Liver (tissue), 9 donors: ENCODE results near the gene PSMB11. TPM values are rescaled to one million over a fixed set of nuclear protein-coding genes. Genes with fewer than 3 reads are reported as not detected.
"Not testable (repeated sequence)": the region's sequence is repeated elsewhere in the genome, so short reads cannot be mapped to it uniquely, and the experiment has no call there.

ENCODE experiments used
- DNase-seq: peaks from one replicate; pipeline ENCODE4 v3.0.0-alpha.2; 2017; ENCODE audit warnings: low spot score
- H3K27ac ChIP-seq, 2 donors: one replicate each; pipeline ENCODE4 v1.7.0; 2013; ENCODE audit warnings: inconsistent platforms in 2 of 2, low read length in 2 of 2, control low read depth in 1 of 2, low read depth in 1 of 2, mild to moderate bottlenecking in 1 of 2
- H3K27me3 ChIP-seq, 4 donors: one replicate each; pipeline versions ENCODE4 v1.6.1 to v1.7.0; 2013; ENCODE audit warnings: low read length in 3 of 4, inconsistent platforms in 1 of 4, mild to moderate bottlenecking in 1 of 4, moderate library complexity in 1 of 4; ENCODE audit not compliant: control insufficient read depth in 4 of 4, insufficient read depth in 4 of 4
- H3K36me3 ChIP-seq, 4 donors: one replicate each; pipeline versions ENCODE4 v1.6.1 to v1.7.0; 2013; ENCODE audit warnings: low read length in 3 of 4, mild to moderate bottlenecking in 3 of 4, low read depth in 1 of 4, moderate library complexity in 1 of 4; ENCODE audit not compliant: control insufficient read depth in 4 of 4, insufficient read depth in 3 of 4
- H3K4me1 ChIP-seq, 4 donors: one replicate each; pipeline versions ENCODE4 v1.6.1 to v1.7.0; 2013; ENCODE audit warnings: low read length in 3 of 4, mild to moderate bottlenecking in 3 of 4, moderate library complexity in 1 of 4; ENCODE audit not compliant: control insufficient read depth in 4 of 4, insufficient read depth in 4 of 4
- H3K4me3 ChIP-seq, 3 donors: one replicate each; pipeline versions ENCODE4 v1.6.1 to v1.7.0; 2013; ENCODE audit warnings: low read length in 3 of 3, control low read depth in 1 of 3, low read depth in 1 of 3, mild to moderate bottlenecking in 1 of 3
- H3K9ac ChIP-seq, 2 donors: one replicate each; pipeline ENCODE4 v1.7.0; 2013; ENCODE audit warnings: low read length in 2 of 2, mild to moderate bottlenecking in 2 of 2, moderate library complexity in 2 of 2, control low read depth in 1 of 2, low read depth in 1 of 2
- H3K9me3 ChIP-seq, 4 donors: one replicate each; pipeline versions ENCODE4 v1.6.1 to v1.7.0; 2013; ENCODE audit warnings: low read length in 3 of 4; ENCODE audit not compliant: control insufficient read depth in 4 of 4
- ATF3 ChIP-seq: IDR thresholded peaks from 2 replicates; pipeline ENCODE4 v1.6.1; 2016; ENCODE audit warnings: antibody characterized with exemption
- EGR1 ChIP-seq, 2 donors: IDR thresholded peaks; 2 replicates each; pipeline ENCODE4 v1.6.1; 2016 to 2018; ENCODE audit warnings: antibody characterized with exemption in 2 of 2, low read depth in 2 of 2
- FOXA1 ChIP-seq: IDR thresholded peaks from 2 replicates; pipeline ENCODE4 v1.6.1; 2016; ENCODE audit warnings: antibody characterized with exemption
- FOXA2 ChIP-seq: IDR thresholded peaks from 2 replicates; pipeline ENCODE4 v1.6.1; 2016; ENCODE audit warnings: antibody characterized with exemption
- GABPA ChIP-seq, 2 donors: IDR thresholded peaks in 1 of 2; conservative IDR thresholded peaks in 1 of 2; 2 replicates each; pipeline ENCODE4 v1.6.1; 2016; ENCODE audit warnings: antibody characterized with exemption in 2 of 2, mild to moderate bottlenecking in 1 of 2, moderate library complexity in 1 of 2
- HNF4A ChIP-seq, 2 donors: conservative IDR thresholded peaks; 2 replicates each; pipeline ENCODE4 v1.6.1; 2016; ENCODE audit warnings: antibody characterized with exemption in 2 of 2, mild to moderate bottlenecking in 2 of 2
- HNF4G ChIP-seq: IDR thresholded peaks from 2 replicates; pipeline ENCODE4 v1.6.1; 2016; ENCODE audit warnings: antibody characterized with exemption
- JUND ChIP-seq, 2 donors: IDR thresholded peaks; 2 replicates each; pipeline ENCODE4 v1.6.1; 2016; ENCODE audit warnings: antibody characterized with exemption in 2 of 2
- MAX ChIP-seq: IDR thresholded peaks from 2 replicates; pipeline ENCODE4 v1.6.1; 2016; ENCODE audit warnings: antibody characterized with exemption
- NR2F2 ChIP-seq: IDR thresholded peaks from 2 replicates; pipeline ENCODE4 v1.6.1; 2016; ENCODE audit warnings: antibody characterized with exemption
- RAD21 ChIP-seq, 2 donors: IDR thresholded peaks; 2 replicates each; pipeline ENCODE4 v1.6.1; 2016; ENCODE audit warnings: antibody characterized with exemption in 2 of 2, mild to moderate bottlenecking in 2 of 2
- REST ChIP-seq: IDR thresholded peaks from 2 replicates; pipeline ENCODE4 v1.6.1; 2016; ENCODE audit warnings: antibody characterized with exemption, mild to moderate bottlenecking
- RXRA ChIP-seq, 2 donors: IDR thresholded peaks; 2 replicates each; pipeline ENCODE4 v1.6.1; 2017 to 2018; ENCODE audit warnings: antibody characterized with exemption in 2 of 2, mild to moderate bottlenecking in 1 of 2
- SP1 ChIP-seq: IDR thresholded peaks from 2 replicates; pipeline ENCODE4 v1.6.1; 2018; ENCODE audit warnings: antibody characterized with exemption, mild to moderate bottlenecking
- TAF1 ChIP-seq: conservative IDR thresholded peaks from 2 replicates; pipeline ENCODE4 v1.6.1; 2016; ENCODE audit warnings: antibody characterized with exemption, mild to moderate bottlenecking
- YY1 ChIP-seq: IDR thresholded peaks from 2 replicates; pipeline ENCODE4 v1.6.1; 2016; ENCODE audit warnings: antibody characterized with exemption, mild to moderate bottlenecking
- ZBTB33 ChIP-seq: IDR thresholded peaks from 2 replicates; pipeline ENCODE4 v1.6.1; 2016; ENCODE audit warnings: antibody characterized with exemption
- WGBS: extraction: QIAGEN DNeasy Blood & Tissue Kit; methylation state at CpG from one replicate; pipeline ENCODE4 v1.1.7; 2013; 5-methylcytosine and 5-hydroxymethylcytosine counted together
- polyA plus RNA-seq, 2 donors: library from polyadenylated mRNA; stranded (reverse) in 1 of 2; unstranded in 1 of 2; fragments of 200-250 nt in 1 of 2; fragments of >200 nt in 1 of 2; fragmentation: Nextera tagmentation in 1 of 2; extraction: Ambion mirVana in 1 of 2; gene quantifications; one replicate each; pipeline versions ENCODE4 v1.2.1 to v1.2.3, GENCODE V29; 2013 to 2015
- total RNA-seq, 2 donors: library from RNA; depleted of rRNA; stranded (reverse); fragments of >200 nt; gene quantifications; one replicate each; pipeline ENCODE4 v1.2.3, GENCODE V29; 2014
- donor health status: healthy.
- donor health status: healthy.
- donor health status: healthy.
- donor health status: healthy.
- donor health status: healthy.

Gene PSMB11
- total and polyA plus RNA-seq, 4 donors = not detected

DNA sequence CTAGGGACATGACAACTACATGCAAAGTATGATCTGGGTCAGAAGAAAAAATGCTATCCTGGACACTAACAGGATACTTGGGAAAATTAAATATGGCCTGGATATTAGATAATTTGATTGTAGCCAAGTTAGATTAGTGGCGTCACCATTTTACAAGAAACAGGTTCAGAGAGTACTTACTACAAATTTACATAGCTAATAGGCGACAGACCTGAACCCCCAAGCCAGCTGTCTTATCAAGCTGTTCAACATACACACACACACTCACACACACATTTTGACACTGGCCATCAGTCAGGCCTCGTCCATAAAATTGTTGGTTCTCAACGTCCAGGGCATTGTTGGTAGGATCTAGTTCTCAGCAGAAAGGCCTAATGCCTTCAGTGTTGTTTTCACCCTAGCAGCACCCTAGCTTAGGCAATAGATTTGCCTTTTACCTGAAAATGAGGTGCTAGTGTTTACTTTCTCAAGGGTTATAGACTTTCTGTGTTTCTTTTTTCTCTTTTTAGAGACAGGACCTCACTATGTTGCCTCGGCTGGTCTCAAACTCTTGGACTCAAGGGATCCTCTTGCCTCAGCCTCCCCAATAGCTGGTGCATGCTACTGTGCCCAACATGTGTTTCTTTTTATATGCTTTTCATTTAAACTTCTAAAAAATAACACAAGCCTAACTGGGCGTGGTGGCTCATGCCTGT, 28.8 kb upstream of the PSMB11 start:
- no peak for DNase-seq
- no peaks in the 10 kb centered on the region for H3K27me3 ChIP-seq
- WGBS = 82% methylated on average over 6 of the region's 6 CpGs
- H3K9ac ChIP-seq = no peak overlapping the region
- H3K9me3 ChIP-seq = no peaks in the 10 kb centered on the region
- TF ChIP-seq REST = no peak
- TF ChIP-seq EGR1 (IDR thresholded peaks at IDR 0.05; ENCODE audit: low read depth in 2 of 2) = no peak
- no peak for TF ChIP-seq NR2F2
- TF ChIP-seq JUND (IDR thresholded peaks at IDR 0.05) = no peak
- TF ChIP-seq GABPA (IDR thresholded peaks at IDR 0.05 in 1 of 2, conservative IDR thresholded peaks at IDR 0.05 in 1 of 2) = no peak
- TF ChIP-seq RXRA (IDR thresholded peaks at IDR 0.05) = no peak
- no peak for TF ChIP-seq SP1
- no peak for TF ChIP-seq ATF3
- TF ChIP-seq TAF1 = no peak
- TF ChIP-seq HNF4G = no peak
- no peak for TF ChIP-seq ZBTB33
- no peak overlapping the region for H3K27ac ChIP-seq
- no peak overlapping the region for H3K4me3 ChIP-seq
- no peaks in the 10 kb centered on the region for H3K36me3 ChIP-seq
- H3K4me1 ChIP-seq = peaks cover 1 to 5% (median 2%) of the 10 kb centered on the region in 4 donors

GRCh38 chr14:23013749-23014054, 28.3 kb upstream of the PSMB11 start:
- H3K27ac ChIP-seq, H3K9me3 ChIP-seq, H3K27me3 ChIP-seq, H3K9ac ChIP-seq, H3K36me3 ChIP-seq, DNase-seq, H3K4me1 ChIP-seq, H3K4me3 ChIP-seq: not testable (repeated sequence)
- 92% methylated on average over 5 of the region's 5 CpGs for WGBS

- DNase-seq = no peak
Observed at GRCh38 chr14:23015618-23016017, 26.4 kb upstream of the PSMB11 start.

More at GRCh38 chr14:23015618-23016017, 26.4 kb upstream of the PSMB11 start:
- no peaks in the 10 kb centered on the region for H3K27me3 ChIP-seq
- H3K36me3 ChIP-seq = no peaks in the 10 kb centered on the region
- 81% methylated on average over 4 of the region's 4 CpGs for WGBS
- H3K27ac ChIP-seq = no peak overlapping the region
- H3K9ac ChIP-seq = no peak overlapping the region
- no peaks in the 10 kb centered on the region for H3K9me3 ChIP-seq
- no peak overlapping the region for H3K4me3 ChIP-seq
- H3K4me1 ChIP-seq = no peaks in the 10 kb centered on the region
- no peak for TF ChIP-seq HNF4A (conservative IDR thresholded peaks at IDR 0.05)
- no peak for TF ChIP-seq YY1
- no peak for TF ChIP-seq NR2F2
- TF ChIP-seq FOXA2 = no peak
- no peak for TF ChIP-seq JUND (IDR thresholded peaks at IDR 0.05)
- no peak for TF ChIP-seq REST
- no peak for TF ChIP-seq RAD21 (IDR thresholded peaks at IDR 0.05)
- no peak for TF ChIP-seq MAX
- TF ChIP-seq FOXA1 = no peak
